Body of pancreas (tissue), 4 donors: ENCODE results near the gene MCEE.

ENCODE experiments used
- CTCF ChIP-seq, 7 experiments: fragments of 450-650 bp in 4 of 7; fragments of 200-600 bp in 3 of 7; sonication (generic) in 3 of 7; IDR thresholded peaks; one replicate each; pipeline ENCODE4 v1.5.1; 2016 to 2019; ENCODE audit warnings: antibody characterized with exemption in 7 of 7
- POLR2A ChIP-seq, 3 donors: fragments of 450-650 bp; IDR thresholded peaks; one replicate each; pipeline ENCODE4 v1.6.1; 2016; ENCODE audit warnings: antibody characterized with exemption in 3 of 3, mild to moderate bottlenecking in 2 of 3

GRCh38 chr2:71064754-71065621, 65.0 kb downstream of the MCEE start:
- TF ChIP-seq POLR2A (IDR thresholded peaks at IDR 0.05) (peak in 1 of 3 donors; percentile 36), CTCF (IDR thresholded peaks at IDR 0.05) (no peak)
